GM23338 (cell line): Measurements from ENCODE around the gene IL31. TPM values are rescaled to one million over a fixed set of nuclear protein-coding genes. Genes with fewer than 3 reads are reported as not detected.

Source experiments
- ATAC-seq: fragments of 200-7000 bp; cut with Tn5 transposase; 3 replicates; pipeline ENCODE4 v1.9.1; 2020
- DNase-seq: peaks from one replicate; pipeline ENCODE4 v3.0.0-alpha.2; 2015; ENCODE audit warnings: low spot score
- H2AFZ ChIP-seq: fragments of 200-600 bp; sonication (generic); 2 replicates; pipeline ENCODE4 v1.8.0; 2016; ENCODE audit warnings: antibody characterized with exemption, mild to moderate bottlenecking, moderate library complexity
- H3F3A ChIP-seq: fragments of 200-600 bp; sonication (generic); replicated peaks from 2 replicates; pipeline ENCODE4 v1.8.0; 2017; ENCODE audit warnings: antibody characterized with exemption, mixed run types, low read depth
- H3K27ac ChIP-seq: fragments of 200-600 bp; sonication (generic); 2 replicates; pipeline ENCODE4 v1.6.1; 2016; ENCODE audit warnings: low read depth
- H3K27me3 ChIP-seq: fragments of 200-600 bp; sonication (generic); 2 replicates; pipeline ENCODE4 v1.8.0; 2016; ENCODE audit warnings: mild to moderate bottlenecking, mixed run types, moderate library complexity; ENCODE audit not compliant: insufficient read depth
- H3K36me3 ChIP-seq: fragments of 200-600 bp; sonication (generic); 2 replicates; pipeline ENCODE4 v1.8.0; 2016; ENCODE audit warnings: mild to moderate bottlenecking; ENCODE audit not compliant: insufficient read depth
- H3K4me1 ChIP-seq: fragments of 200-600 bp; sonication (generic); 2 replicates; pipeline ENCODE4 v1.8.0; 2016; ENCODE audit warnings: mild to moderate bottlenecking, moderate library complexity; ENCODE audit not compliant: insufficient read depth
- H3K4me2 ChIP-seq: fragments of 200-600 bp; sonication (generic); 2 replicates; pipeline ENCODE4 v1.7.1; 2017; ENCODE audit warnings: mixed run types
- H3K4me3 ChIP-seq: fragments of 200-600 bp; sonication (generic); 2 replicates; pipeline ENCODE4 v1.6.1; 2016; ENCODE audit warnings: mixed run types
- H3K79me2 ChIP-seq: fragments of 200-600 bp; sonication (generic); replicated peaks from 2 replicates; pipeline ENCODE4 v1.8.0; 2017; ENCODE audit warnings: mild to moderate bottlenecking; ENCODE audit not compliant: insufficient read depth
- H3K9me2 ChIP-seq: fragments of 200-600 bp; sonication (generic); 2 replicates; pipeline ENCODE4 v1.8.0; 2017; ENCODE audit not compliant: insufficient read depth
- H4K20me1 ChIP-seq: fragments of 200-600 bp; sonication (generic); replicated peaks from 2 replicates; pipeline ENCODE4 v1.8.0; 2017; ENCODE audit warnings: mild to moderate bottlenecking; ENCODE audit not compliant: insufficient read depth
- H3K27ac Mint-ChIP-seq: 2 replicates; pipeline ENCODE4 v1.8.0; 2020; ENCODE audit warnings: inconsistent platforms, mild to moderate bottlenecking, moderate library complexity, mixed read lengths
- H3K27me3 Mint-ChIP-seq: 3 replicates; pipeline ENCODE4 v1.8.0; 2022; ENCODE audit warnings: low read depth, mild to moderate bottlenecking, moderate library complexity, mixed read lengths, inconsistent platforms; ENCODE audit not compliant: insufficient read depth, poor library complexity
- H3K36me3 Mint-ChIP-seq: 3 replicates; pipeline ENCODE4 v1.8.0; 2021; ENCODE audit warnings: low read depth, mild to moderate bottlenecking, inconsistent platforms, moderate library complexity, mixed read lengths
- H3K4me1 Mint-ChIP-seq: 3 replicates; pipeline ENCODE4 v1.8.0; 2020; ENCODE audit warnings: mild to moderate bottlenecking, inconsistent platforms, mixed read lengths
- H3K4me3 Mint-ChIP-seq: 3 replicates; pipeline ENCODE4 v1.8.0; 2021; ENCODE audit warnings: moderate library complexity, mild to moderate bottlenecking, inconsistent platforms, mixed read lengths
- H3K9me3 Mint-ChIP-seq: 3 replicates; pipeline ENCODE4 v1.8.0; 2020; ENCODE audit warnings: moderate library complexity, mild to moderate bottlenecking, inconsistent platforms, mixed read lengths
- CTCF ChIP-seq, 2 experiments: fragments of 200-600 bp in 1 of 2; sonication (generic) in 1 of 2; conservative IDR thresholded peaks; 2 replicates each; pipeline versions ENCODE4 v1.5.1 to v1.6.1; 2016 to 2017; ENCODE audit warnings: antibody characterized with exemption in 2 of 2, low read depth in 2 of 2, mild to moderate bottlenecking in 2 of 2, moderate library complexity in 1 of 2
- NANOG ChIP-seq: IDR thresholded peaks from 2 replicates; pipeline ENCODE4 v1.6.1; 2016; ENCODE audit warnings: antibody characterized with exemption, borderline replicate concordance
- polyA plus RNA-seq: library from polyadenylated mRNA; unstranded; fragments of >200 nt; fragmentation: Nextera tagmentation; extraction: Ambion mirVana; gene quantifications from 2 replicates; pipeline ENCODE4 v1.2.1, GENCODE V29; 2016
- small RNA-seq: library from RNA; depleted of rRNA; stranded (forward); fragments of <200 nt; gene quantifications from one replicate; pipeline ENCODE3, GENCODE V24; 2014; ENCODE audit warnings: low replicate concordance
- total RNA-seq: library from RNA; depleted of rRNA; stranded (reverse); fragments of >200 nt; shearing (Covaris generic); gene quantifications from 2 replicates; pipeline ENCODE4 v1.2.3, GENCODE V29; 2014; rRNA removed

Gene IL31
- total and polyA plus RNA-seq, 2 experiments from 2014 or later, result not detected

GRCh38 chr12:122123051-122123760 is 50.8 kb downstream of the IL31 start:
- Histone ChIP-seq H3K4me2 (no peak overlapping the region), H2AFZ (no peak overlapping the region), H4K20me1 (no peaks in the 10 kb centered on the region; the same call in 1 of the 2 replicates), H3K79me2 (peaks cover 19% of the 10 kb centered on the region; the same call in 1 of the 2 replicates), H3K36me3 (no peaks in the 10 kb centered on the region), H3K4me1 (no peaks in the 10 kb centered on the region; the same call in 1 of the 2 replicates), H3F3A (no peaks in the 10 kb centered on the region), H3K27ac (peak overlapping the region; percentile 21; the same call in 1 of the 2 replicates), H3K9me2 (no peaks in the 10 kb centered on the region), H3K27me3 (no peaks in the 10 kb centered on the region), H3K4me3 (no peak overlapping the region)
- H3K36me3 Mint-ChIP-seq, result peaks cover 2% of the 10 kb centered on the region; the same call in 1 of the 3 replicates
- H3K4me1 Mint-ChIP-seq, result peaks cover 23% of the 10 kb centered on the region
- TF ChIP-seq CTCF (conservative IDR thresholded peaks at IDR 0.05; ENCODE audit: low read depth in 2 of 2) (peak; percentile 78 to 80), NANOG (no peak)
- no peak overlapping the region for H3K4me3 Mint-ChIP-seq
- H3K27ac Mint-ChIP-seq, result peak overlapping the region; percentile 60; the same call in 1 of the 2 replicates
- H3K9me3 Mint-ChIP-seq, result no peaks in the 10 kb centered on the region
- peaks cover 13% of the 10 kb centered on the region for H3K27me3 Mint-ChIP-seq
- DNase-seq (peak; percentile 95), ATAC-seq (peak; percentile 77)

Small RNA genes lying within 50 kb of the gene (small RNA-seq; reads per million reads assigned to genes)
- 0.47 reads per million, percentile 32 among the genes with 10 or more reads in this experiment for gene DIABLO

Other genes starting within 250 kb of the IL31 start
- gene BCL7A, start 152.3 kb downstream of the IL31 start, total RNA-seq, result 9.9 and 12.7 TPM in 2 replicates
- gene BCL7A, start 152.3 kb downstream of the IL31 start, polyA plus RNA-seq, result 14.9 and 18.0 TPM in 2 replicates
- gene MLXIP, start 95.5 kb downstream of the IL31 start, total RNA-seq, result 20.5 and 23.0 TPM in 2 replicates
- 16.2 and 21.0 TPM in 2 replicates for gene MLXIP, start 95.5 kb downstream of the IL31 start, polyA plus RNA-seq
- gene LRRC43, start 8.9 kb upstream of the IL31 start, total RNA-seq, result not detected in 2 replicates
- 0.45 TPM in 1 of 2 replicates, not detected in the other for gene LRRC43, start 8.9 kb upstream of the IL31 start, polyA plus RNA-seq
- 0.80 and 0.89 TPM in 2 replicates for gene B3GNT4, start 29.5 kb upstream of the IL31 start, total RNA-seq
- 1.8 and 2.4 TPM in 2 replicates for gene B3GNT4, start 29.5 kb upstream of the IL31 start, polyA plus RNA-seq
- 71.7 and 72.0 TPM in 2 replicates for gene DIABLO, start 51.8 kb upstream of the IL31 start, total RNA-seq
- 77.0 and 82.7 TPM in 2 replicates for gene DIABLO, start 51.8 kb upstream of the IL31 start, polyA plus RNA-seq
- 33.4 and 48.0 TPM in 2 replicates for gene VPS33A, start 92.3 kb upstream of the IL31 start, total RNA-seq
- gene VPS33A, start 92.3 kb upstream of the IL31 start, polyA plus RNA-seq, result 19.5 and 20.6 TPM in 2 replicates
- 15.0 and 21.1 TPM in 2 replicates for gene CLIP1, start 248.4 kb upstream of the IL31 start, total RNA-seq
- 8.6 and 11.5 TPM in 2 replicates for gene CLIP1, start 248.4 kb upstream of the IL31 start, polyA plus RNA-seq